GM19324 (cell line): ENCODE data around the gene LAPTM5.

Source experiments
- ATAC-seq: cut with Tn5 transposase; IDR thresholded peaks from one replicate; pipeline ENCODE4 v1.9.1; 2021; ENCODE audit warnings: mild to moderate bottlenecking, moderate library complexity; ENCODE audit not compliant: unreplicated experiment, low FRiP score

LAPTM5 gene

GRCh38 chr1:30720271-30721223 lies 37.0 kb downstream of the LAPTM5 start:
- ATAC-seq, result no peak

- ATAC-seq, result no peak
These were observed 37.9 kb downstream of the LAPTM5 start for GRCh38 chr1:30719406-30720270.

GRCh38 chr1:30718636-30719405 lies 38.8 kb downstream of the LAPTM5 start:
- peak; percentile 70 for ATAC-seq

- peak; percentile 88 for ATAC-seq
These were observed 39.4 kb downstream of the LAPTM5 start for GRCh38 chr1:30718091-30718635.

GRCh38 chr1:30716646-30717045 lies 40.9 kb downstream of the LAPTM5 start:
- ATAC-seq, result no peak

GRCh38 chr1:30715886-30716285 lies 41.7 kb downstream of the LAPTM5 start:
- no peak for ATAC-seq

GRCh38 chr1:30715216-30715615 lies 42.4 kb downstream of the LAPTM5 start:
- no peak for ATAC-seq

- ATAC-seq, result no peak
These were observed 43.0 kb downstream of the LAPTM5 start for GRCh38 chr1:30714536-30715090.

- no peak for ATAC-seq
These were observed 43.5 kb downstream of the LAPTM5 start for GRCh38 chr1:30714025-30714424.

- no peak for ATAC-seq
These were observed 44.3 kb downstream of the LAPTM5 start for GRCh38 chr1:30713311-30713710.

- ATAC-seq, result no peak
These were observed 45.0 kb downstream of the LAPTM5 start for GRCh38 chr1:30712583-30712982.

GRCh38 chr1:30710407-30710806 lies 47.2 kb downstream of the LAPTM5 start:
- ATAC-seq, result no peak

- no peak for ATAC-seq
These were observed 49.2 kb downstream of the LAPTM5 start for GRCh38 chr1:30708361-30708728.

- ATAC-seq, result no peak
These were observed 49.9 kb downstream of the LAPTM5 start for GRCh38 chr1:30707412-30708360.

GRCh38 chr1:30706528-30706927 lies 51.0 kb downstream of the LAPTM5 start:
- ATAC-seq, result no peak

GRCh38 chr1:30705698-30706097 lies 51.9 kb downstream of the LAPTM5 start:
- ATAC-seq, result no peak

- no peak for ATAC-seq
These were observed 52.6 kb downstream of the LAPTM5 start for GRCh38 chr1:30704765-30705509.

GRCh38 chr1:30704271-30704670 lies 53.3 kb downstream of the LAPTM5 start:
- ATAC-seq, result no peak
